HepG2 (cell line): ENCODE data around the gene IRAK4. TPM values are rescaled to one million over a fixed set of nuclear protein-coding genes. Genes with fewer than 3 reads are reported as not detected.

Experiments
- AGO2 ChIP-seq: fragments of 200-400 bp; formaldehyde crosslinking; optimal IDR thresholded peaks from 2 replicates; pipeline ENCODE3; 2017; ENCODE audit warnings: mild to moderate bottlenecking, low read depth, low read length, moderate library complexity
- ARHGAP35 ChIP-seq: sonication (generic); formaldehyde crosslinking; IDR thresholded peaks from 2 replicates; pipeline ENCODE4 v1.9.0; 2022; ENCODE audit warnings: mild to moderate bottlenecking, inconsistent platforms, moderate library complexity, missing genetic modification reagents, borderline replicate concordance
- BRCA1 ChIP-seq: sonication (generic); formaldehyde crosslinking; IDR thresholded peaks from 2 replicates; pipeline ENCODE4 v1.4.0; 2020; ENCODE audit warnings: missing genetic modification reagents
- ELF3 ChIP-seq: IDR thresholded peaks from 2 replicates; pipeline ENCODE4 v1.6.1; 2016; ENCODE audit warnings: missing genetic modification reagents, missing compliant biosample characterization
- ERF ChIP-seq: IDR thresholded peaks from 2 replicates; pipeline ENCODE4 v1.6.1; 2018; ENCODE audit warnings: missing biosample characterization, missing genetic modification reagents
- FOXA3 ChIP-seq: IDR thresholded peaks from 2 replicates; pipeline ENCODE4 v1.6.1; 2016; ENCODE audit warnings: missing genetic modification reagents, missing compliant biosample characterization
- HNRNPUL1 ChIP-seq: fragments of 200-400 bp; formaldehyde crosslinking; IDR thresholded peaks from 2 replicates; pipeline ENCODE4 v1.6.1; 2017; ENCODE audit warnings: low read depth, mild to moderate bottlenecking, low read length, moderate library complexity
- IRX3 ChIP-seq: sonication (generic); formaldehyde crosslinking; IDR thresholded peaks from 2 replicates; pipeline ENCODE4 v1.8.1; 2023; ENCODE audit warnings: mild to moderate bottlenecking, low read depth, missing genetic modification reagents, borderline replicate concordance
- ISX ChIP-seq: sonication (generic); formaldehyde crosslinking; conservative IDR thresholded peaks from 2 replicates; pipeline ENCODE4 v1.5.0; 2020; ENCODE audit warnings: missing genetic modification reagents
- KDM5B ChIP-seq: sonication (generic); formaldehyde crosslinking; IDR thresholded peaks from 2 replicates; pipeline ENCODE4 v1.4.0; 2020; ENCODE audit warnings: missing genetic modification reagents, mild to moderate bottlenecking, borderline replicate concordance
- NR2F6 ChIP-seq, 2 experiments: IDR thresholded peaks; 2 replicates each; pipeline ENCODE4 v1.6.1; 2016; ENCODE audit warnings: antibody characterized with exemption in 1 of 2, mild to moderate bottlenecking in 1 of 2
- RFXANK ChIP-seq: IDR thresholded peaks from 2 replicates; pipeline ENCODE4 v1.6.1; 2016
- SP1 ChIP-seq, 2 experiments: fragments of 450-650 bp in 1 of 2; sonication (generic) in 1 of 2; formaldehyde crosslinking in 1 of 2; IDR thresholded peaks; 2 replicates each; pipeline versions ENCODE4 v1.4.0 to v1.6.1; 2016 to 2020; ENCODE audit warnings: missing genetic modification reagents in 1 of 2
- SSRP1 ChIP-seq: IDR thresholded peaks from 2 replicates; pipeline ENCODE4 v1.6.1; 2016; ENCODE audit warnings: control low read depth
- ZMAT3 ChIP-seq: sonication (generic); formaldehyde crosslinking; conservative IDR thresholded peaks from 2 replicates; pipeline ENCODE4 v1.7.0; 2021; ENCODE audit warnings: missing genetic modification reagents
- ZNF143 ChIP-seq: sonication (generic); formaldehyde crosslinking; IDR thresholded peaks from 2 replicates; pipeline ENCODE4 v1.4.0; 2020; ENCODE audit warnings: missing genetic modification reagents
- ZNF430 ChIP-seq: sonication (generic); formaldehyde crosslinking; IDR thresholded peaks from 2 replicates; pipeline ENCODE4 v1.9.0; 2021; ENCODE audit warnings: mild to moderate bottlenecking, missing genetic modification reagents
- ZNF468 ChIP-seq: sonication (generic); formaldehyde crosslinking; IDR thresholded peaks from 2 replicates; pipeline ENCODE4 v1.8.0; 2022; ENCODE audit warnings: mild to moderate bottlenecking, moderate library complexity, missing genetic modification reagents
- ZNF572 ChIP-seq: sonication (generic); formaldehyde crosslinking; IDR thresholded peaks from 2 replicates; pipeline ENCODE4 v1.5.1; 2020; ENCODE audit warnings: mild to moderate bottlenecking, missing genetic modification reagents
- ZNF652 ChIP-seq: IDR thresholded peaks from 2 replicates; pipeline ENCODE4 v1.6.1; 2016; ENCODE audit warnings: low read depth, borderline replicate concordance
- ZNF747 ChIP-seq: sonication (generic); formaldehyde crosslinking; IDR thresholded peaks from 2 replicates; pipeline ENCODE4 v1.8.1; 2023; ENCODE audit warnings: missing genetic modification reagents, mild to moderate bottlenecking, borderline replicate concordance
- ZNF792 ChIP-seq: IDR thresholded peaks from 2 replicates; pipeline ENCODE4 v1.6.1; 2016
- ZSCAN12 ChIP-seq: sonication (generic); formaldehyde crosslinking; IDR thresholded peaks from 2 replicates; pipeline ENCODE4 v1.9.0; 2021; ENCODE audit warnings: mild to moderate bottlenecking, missing genetic modification reagents
- ZSCAN20 ChIP-seq: sonication (generic); formaldehyde crosslinking; IDR thresholded peaks from 2 replicates; pipeline ENCODE4 v1.4.0; 2020; ENCODE audit warnings: missing genetic modification reagents, mild to moderate bottlenecking, borderline replicate concordance
- polyA plus RNA-seq, 8 experiments: library from polyadenylated mRNA; depleted of rRNA in 3 of 8; stranded (reverse) in 7 of 8; unstranded in 1 of 8; fragments of >200 nt; fragmentation: Illumina TruSeq in 4 of 8; extraction: Trizol in 4 of 8; gene quantifications; 2 replicates each; pipeline versions ENCODE4 v1.2.1 to v1.2.3, GENCODE V29; 2011 to 2016; ENCODE audit warnings: low read depth in 4 of 8, missing spikeins in 1 of 8, mixed read lengths in 1 of 8; ENCODE audit not compliant: insufficient read depth in 1 of 8
- total RNA-seq, 5 experiments: library from RNA; depleted of rRNA; stranded (reverse); fragments of >200 nt; fragmentation: Illumina TruSeq; extraction: Trizol; gene quantifications; 2 replicates each; pipeline ENCODE4 v1.2.3, GENCODE V29; 2016; ENCODE audit warnings: low read depth in 1 of 5
- TF ChIP-seq, protein P1 (sequence below): conservative IDR thresholded peaks from 2 replicates; pipeline ENCODE4 v1.6.1; 2018; ENCODE audit warnings: missing genetic modification reagents
- TF ChIP-seq, protein P2 (sequence below): sonication (generic); formaldehyde crosslinking; IDR thresholded peaks from 2 replicates; pipeline ENCODE4 v1.4.0; 2020; ENCODE audit warnings: missing genetic modification reagents, borderline replicate concordance
- TF ChIP-seq, protein P3 (sequence below): sonication (generic); formaldehyde crosslinking; IDR thresholded peaks from 2 replicates; pipeline ENCODE4 v1.4.0; 2020; ENCODE audit warnings: missing genetic modification reagents
- TF ChIP-seq, protein P4 (sequence below): sonication (generic); formaldehyde crosslinking; IDR thresholded peaks from 2 replicates; pipeline ENCODE4 v1.4.0; 2020; ENCODE audit warnings: missing genetic modification reagents

The IRAK4 gene
- total and polyA plus RNA-seq, 2 of the 13 experiments (the other 11 are each of a cell fraction or from before 2014, with no cell fraction given), result 6.6 to 7.1 TPM

DNA sequence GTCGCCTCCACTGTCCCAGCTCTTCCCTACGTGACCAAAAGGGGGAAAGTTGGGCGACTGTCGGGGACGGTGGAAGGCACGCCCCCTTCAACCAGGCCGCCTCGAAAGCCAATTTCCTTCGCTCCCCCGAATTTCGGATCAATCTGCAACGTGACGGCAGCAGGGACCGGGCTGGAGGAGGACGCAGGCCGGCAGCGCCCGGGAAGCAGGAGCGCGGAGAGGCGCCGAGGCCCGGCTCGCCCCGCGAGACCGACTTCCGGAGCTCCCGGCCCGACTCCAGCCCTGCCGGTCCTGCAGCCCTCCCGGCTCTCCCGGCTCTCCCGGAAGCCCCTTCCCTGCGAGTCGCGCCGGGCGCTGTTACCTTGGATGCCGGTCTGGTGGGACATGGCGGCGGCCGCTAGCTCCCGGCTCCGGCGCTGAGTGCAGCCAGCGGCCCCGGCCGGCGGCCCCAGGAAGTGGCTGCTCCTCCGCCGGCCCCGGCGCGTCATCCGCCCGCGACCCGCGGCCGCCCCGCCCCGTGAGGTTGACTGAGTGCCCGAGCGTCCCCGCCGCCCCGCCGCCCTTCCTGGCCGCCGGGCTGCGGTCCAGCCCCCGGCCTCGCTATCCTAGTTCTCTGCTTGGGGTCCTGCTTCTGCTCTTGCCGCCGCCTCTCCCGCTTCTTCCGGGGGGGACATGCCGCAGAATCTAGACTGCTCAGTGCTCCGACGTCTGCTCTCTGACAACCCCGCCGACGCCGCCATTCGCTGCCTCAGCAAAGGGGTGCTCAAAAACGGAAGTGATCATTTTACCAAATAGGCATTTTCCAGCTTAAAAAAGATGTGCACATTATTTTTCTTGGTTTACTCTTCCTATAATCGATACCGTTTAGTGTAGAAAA, 47.3 kb downstream of the IRAK4 start, which contains the start of gene TWF1 (continued):
- TF ChIP-seq KDM5B (peak; percentile 59; the same call in 1 of the 2 replicates), ZNF468 (no peak), NR2F6 (IDR thresholded peaks at IDR 0.05) (no peak), NR2F6 (CRISPR knock-in tag; IDR thresholded peaks at IDR 0.05) (no peak), ZNF792 (CRISPR knock-in tag) (no peak), ZNF747 (CRISPR knock-in tag) (peak; percentile 66; the same call in 1 of the 2 replicates), ZMAT3 (peak; percentile 52; the same call in 1 of the 2 replicates), ZNF143 (CRISPR knock-in tag) (no peak; the same call in 1 of the 2 replicates), SP1 (IDR thresholded peaks at IDR 0.05) (no peak), SP1 (CRISPR knock-in tag; IDR thresholded peaks at IDR 0.05) (peak; percentile 80), ARHGAP35 (CRISPR knock-in tag) (peak; percentile 54; the same call in 1 of the 2 replicates), ZNF572 (no peak), FOXA3 (CRISPR knock-in tag) (no peak), ISX (CRISPR knock-in tag) (no peak), IRX3 (CRISPR knock-in tag) (no peak), SSRP1 (no peak), BRCA1 (CRISPR knock-in tag) (no peak), RFXANK (no peak), ELF3 (0 out of 2 replicates have a peak, but pooled peaks have one; percentile 32), ZSCAN20 (CRISPR knock-in tag) (peak; percentile 42; the same call in 1 of the 2 replicates), ZNF430 (CRISPR knock-in tag) (0 out of 2 replicates have a peak, but pooled peaks have one; percentile 49), ERF (peak; percentile 70), ZNF652 (no peak), AGO2 (peak; percentile 64), ZSCAN12 (CRISPR knock-in tag) (peak; percentile 23; the same call in 1 of the 2 replicates), HNRNPUL1 (no peak)
- TF ChIP-seq, protein P1, sequence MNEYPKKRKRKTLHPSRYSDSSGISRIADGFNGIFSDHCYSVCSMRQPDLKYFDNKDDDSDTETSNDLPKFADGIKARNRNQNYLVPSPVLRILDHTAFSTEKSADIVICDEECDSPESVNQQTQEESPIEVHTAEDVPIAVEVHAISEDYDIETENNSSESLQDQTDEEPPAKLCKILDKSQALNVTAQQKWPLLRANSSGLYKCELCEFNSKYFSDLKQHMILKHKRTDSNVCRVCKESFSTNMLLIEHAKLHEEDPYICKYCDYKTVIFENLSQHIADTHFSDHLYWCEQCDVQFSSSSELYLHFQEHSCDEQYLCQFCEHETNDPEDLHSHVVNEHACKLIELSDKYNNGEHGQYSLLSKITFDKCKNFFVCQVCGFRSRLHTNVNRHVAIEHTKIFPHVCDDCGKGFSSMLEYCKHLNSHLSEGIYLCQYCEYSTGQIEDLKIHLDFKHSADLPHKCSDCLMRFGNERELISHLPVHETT (CRISPR knock-in tag), result 0 out of 2 replicates have a peak, but pooled peaks have one; percentile 33
- TF ChIP-seq, protein P2, sequence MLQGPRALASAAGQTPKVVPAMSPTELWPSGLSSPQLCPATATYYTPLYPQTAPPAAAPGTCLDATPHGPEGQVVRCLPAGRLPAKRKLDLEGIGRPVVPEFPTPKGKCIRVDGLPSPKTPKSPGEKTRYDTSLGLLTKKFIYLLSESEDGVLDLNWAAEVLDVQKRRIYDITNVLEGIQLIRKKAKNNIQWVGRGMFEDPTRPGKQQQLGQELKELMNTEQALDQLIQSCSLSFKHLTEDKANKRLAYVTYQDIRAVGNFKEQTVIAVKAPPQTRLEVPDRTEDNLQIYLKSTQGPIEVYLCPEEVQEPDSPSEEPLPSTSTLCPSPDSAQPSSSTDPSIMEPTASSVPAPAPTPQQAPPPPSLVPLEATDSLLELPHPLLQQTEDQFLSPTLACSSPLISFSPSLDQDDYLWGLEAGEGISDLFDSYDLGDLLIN (CRISPR knock-in tag), result 0 out of 2 replicates have a peak, but pooled peaks have one; percentile 34
- TF ChIP-seq, protein P3, sequence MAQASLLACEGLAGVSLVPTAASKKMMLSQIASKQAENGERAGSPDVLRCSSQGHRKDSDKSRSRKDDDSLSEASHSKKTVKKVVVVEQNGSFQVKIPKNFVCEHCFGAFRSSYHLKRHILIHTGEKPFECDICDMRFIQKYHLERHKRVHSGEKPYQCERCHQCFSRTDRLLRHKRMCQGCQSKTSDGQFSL (CRISPR knock-in tag), result no peak
- TF ChIP-seq, protein P4, sequence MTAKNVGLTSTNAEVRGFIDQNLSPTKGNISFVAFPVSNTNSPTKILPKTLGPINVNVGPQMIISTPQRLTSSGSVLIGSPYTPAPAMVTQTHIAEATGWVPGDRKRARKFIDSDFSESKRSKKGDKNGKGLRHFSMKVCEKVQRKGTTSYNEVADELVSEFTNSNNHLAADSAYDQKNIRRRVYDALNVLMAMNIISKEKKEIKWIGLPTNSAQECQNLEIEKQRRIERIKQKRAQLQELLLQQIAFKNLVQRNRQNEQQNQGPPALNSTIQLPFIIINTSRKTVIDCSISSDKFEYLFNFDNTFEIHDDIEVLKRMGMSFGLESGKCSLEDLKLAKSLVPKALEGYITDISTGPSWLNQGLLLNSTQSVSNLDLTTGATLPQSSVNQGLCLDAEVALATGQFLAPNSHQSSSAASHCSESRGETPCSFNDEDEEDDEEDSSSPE (CRISPR knock-in tag), result 0 out of 2 replicates have a peak, but pooled peaks have one; percentile 18
